Astrocyte of the cerebellum (primary cell): ENCODE results near the gene CKAP5.

Experiments
- DNase-seq: peaks from one replicate; pipeline ENCODE4 v3.0.0-alpha.2; 2011; ENCODE audit warnings: low read depth
- H3K4me3 ChIP-seq: 2 replicates; pipeline ENCODE4 v1.5.1; 2011; ENCODE audit warnings: mild to moderate bottlenecking, low read depth, low read length, moderate library complexity
- CTCF ChIP-seq: IDR thresholded peaks from 2 replicates; pipeline ENCODE4 v1.5.1; 2012; ENCODE audit warnings: low read length, low read depth, moderate library complexity, mild to moderate bottlenecking; ENCODE audit errors: missing control alignments
- in situ Hi-C: cut with HindIII; loops from 2 replicates; pipeline ENCODE4 v1.10.0; 2017; ENCODE audit warnings: low sequenced_read_pairs

The CKAP5 gene

GRCh38 chr11:46761807-46762206 lies 84.3 kb downstream of the CKAP5 start:
- DNase-seq = no peak
- no peak for TF ChIP-seq CTCF
- H3K4me3 ChIP-seq = no peak overlapping the region
- in situ Hi-C loops = no loop called here

GRCh38 chr11:46760429-46761128 lies 85.5 kb downstream of the CKAP5 start:
- in situ Hi-C loops = no loop called here

GRCh38 chr11:46759196-46759595 lies 86.9 kb downstream of the CKAP5 start:
- in situ Hi-C loops = no loop called here
- no peak for TF ChIP-seq CTCF
- H3K4me3 ChIP-seq = no peak overlapping the region
- DNase-seq = no peak

More at GRCh38 chr11:46760429-46761128, 85.5 kb downstream of the CKAP5 start:
- TF ChIP-seq CTCF = no peak
- DNase-seq = no peak
- H3K4me3 ChIP-seq = no peak overlapping the region

GRCh38 chr11:46755962-46756361 lies 90.1 kb downstream of the CKAP5 start:
- TF ChIP-seq CTCF = no peak
- DNase-seq = no peak
- in situ Hi-C loops = no loop called here
- no peak overlapping the region for H3K4me3 ChIP-seq

GRCh38 chr11:46747150-46747549 lies 98.9 kb downstream of the CKAP5 start:
- no peak for DNase-seq
- in situ Hi-C loops = no loop called here
- TF ChIP-seq CTCF = no peak
- H3K4me3 ChIP-seq = no peak overlapping the region

DNA sequence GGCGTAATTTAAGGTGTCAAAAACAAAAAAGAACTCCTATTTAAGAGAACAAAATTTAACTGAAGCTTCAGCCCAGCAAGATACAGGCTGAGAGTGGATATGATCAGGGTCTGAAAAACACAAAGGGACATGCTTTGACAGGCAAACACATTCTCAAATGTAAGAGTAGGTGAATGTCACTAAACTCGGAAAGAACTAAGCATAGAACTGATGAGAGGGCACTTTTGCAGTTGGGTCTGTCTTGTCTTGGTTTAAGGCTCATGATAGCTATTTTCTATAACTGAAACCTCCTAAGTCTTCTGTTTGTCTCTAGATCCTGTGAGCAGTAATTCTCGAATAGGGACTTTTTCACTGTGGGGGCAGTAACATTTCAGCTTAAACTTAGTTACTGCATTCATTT lies 100.1 kb downstream of the CKAP5 start:
- no peak for DNase-seq
- in situ Hi-C loops = no loop called here
- no peak for TF ChIP-seq CTCF
- no peak overlapping the region for H3K4me3 ChIP-seq
